Cerebellar nuclear complex (tissue), 1 donor: ENCODE results near the gene CPNE7.
"Not testable (repeated sequence)": the region's sequence is repeated elsewhere in the genome, so short reads cannot be mapped to it uniquely, and the experiment has no call there.

Experiments used
- DNase-seq, 2 experiments: peaks; one replicate each; lab custom pipeline; 2025; lab: John Stamatoyannopoulos, UW

Gene CPNE7

DNA sequence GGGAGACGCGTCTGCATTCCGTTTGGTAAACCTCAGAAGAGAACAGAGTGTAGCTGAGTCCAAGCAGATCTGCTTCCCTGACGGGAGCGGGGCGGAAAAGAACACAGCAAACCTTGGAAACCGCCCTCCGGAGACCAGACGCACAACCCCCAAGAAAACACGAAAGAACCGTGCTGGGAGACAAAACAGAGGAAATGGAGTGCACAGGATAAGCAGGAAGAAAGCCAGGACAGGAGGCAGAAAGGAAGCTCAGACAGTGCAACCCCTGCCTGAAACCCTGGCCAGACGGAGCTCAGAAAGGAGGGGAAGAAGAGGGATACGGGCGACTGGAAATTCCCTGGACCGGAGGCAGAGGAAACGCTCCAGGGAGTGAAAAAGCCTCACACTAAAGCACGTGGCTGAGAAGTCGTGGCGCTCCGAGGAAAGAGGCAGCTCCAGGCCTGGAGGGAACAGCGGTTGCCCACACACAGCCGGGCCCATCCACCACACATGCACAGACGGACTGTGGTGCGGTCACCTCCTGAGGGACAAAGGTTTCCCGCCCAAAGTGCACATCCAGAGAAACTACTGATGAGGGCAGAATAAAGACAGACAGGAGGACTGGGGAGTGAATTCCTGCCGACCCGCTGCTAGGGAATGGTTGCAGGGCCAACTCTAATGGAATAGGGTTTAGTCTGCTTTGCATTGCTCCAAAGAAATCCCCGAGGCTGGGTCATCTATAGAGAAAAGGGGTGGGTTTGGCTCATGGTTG, 48.1 kb downstream of the CPNE7 start:
- DNase-seq, result no peak

DNA sequence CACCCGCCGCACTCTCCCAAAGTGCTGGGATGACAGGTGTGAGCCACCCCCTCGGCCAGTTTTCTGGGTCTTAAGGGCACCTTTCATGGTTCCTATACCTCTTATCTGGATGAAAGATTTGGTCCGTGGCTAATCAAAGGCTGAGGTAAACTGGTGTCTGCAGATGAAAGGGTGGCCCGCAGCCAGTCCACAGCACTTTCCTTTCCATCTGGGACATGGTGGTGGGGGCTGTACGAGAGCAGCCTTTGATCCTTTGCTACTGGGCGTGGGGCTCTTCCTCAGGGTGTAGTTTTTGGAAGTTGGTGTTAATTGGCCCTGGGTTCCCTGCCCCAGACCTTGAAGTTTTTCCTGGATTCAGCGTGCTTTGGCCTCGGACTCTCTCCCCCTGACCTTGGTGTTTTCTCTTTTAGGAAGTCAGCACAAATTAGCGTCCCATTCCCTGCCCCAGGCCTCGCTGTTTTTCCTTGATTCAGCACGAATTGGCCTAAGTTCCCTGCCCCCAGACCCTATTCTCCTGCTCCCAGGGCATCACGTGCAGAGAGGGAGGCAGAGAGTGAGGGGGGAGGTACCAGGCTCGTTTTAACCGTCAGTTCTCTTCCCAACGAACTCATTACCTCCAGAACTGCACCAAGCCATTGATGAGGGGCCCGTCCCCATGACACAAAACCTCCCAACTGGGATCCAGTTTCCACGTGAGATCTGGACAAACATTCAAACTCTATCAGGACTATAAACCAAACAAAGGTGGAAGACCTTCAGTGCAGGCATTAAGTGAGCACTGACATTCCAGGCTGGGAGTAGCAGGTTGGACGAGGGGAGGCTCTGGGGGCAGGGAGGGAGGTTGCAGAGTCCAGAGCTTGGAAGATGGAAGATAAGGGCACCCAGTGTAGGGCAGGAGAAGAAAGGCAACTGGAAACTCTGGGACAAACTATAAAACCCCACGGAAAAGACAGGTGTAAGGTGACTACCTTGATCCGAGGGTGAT, 49.5 kb downstream of the CPNE7 start:
- no peak for DNase-seq

DNA sequence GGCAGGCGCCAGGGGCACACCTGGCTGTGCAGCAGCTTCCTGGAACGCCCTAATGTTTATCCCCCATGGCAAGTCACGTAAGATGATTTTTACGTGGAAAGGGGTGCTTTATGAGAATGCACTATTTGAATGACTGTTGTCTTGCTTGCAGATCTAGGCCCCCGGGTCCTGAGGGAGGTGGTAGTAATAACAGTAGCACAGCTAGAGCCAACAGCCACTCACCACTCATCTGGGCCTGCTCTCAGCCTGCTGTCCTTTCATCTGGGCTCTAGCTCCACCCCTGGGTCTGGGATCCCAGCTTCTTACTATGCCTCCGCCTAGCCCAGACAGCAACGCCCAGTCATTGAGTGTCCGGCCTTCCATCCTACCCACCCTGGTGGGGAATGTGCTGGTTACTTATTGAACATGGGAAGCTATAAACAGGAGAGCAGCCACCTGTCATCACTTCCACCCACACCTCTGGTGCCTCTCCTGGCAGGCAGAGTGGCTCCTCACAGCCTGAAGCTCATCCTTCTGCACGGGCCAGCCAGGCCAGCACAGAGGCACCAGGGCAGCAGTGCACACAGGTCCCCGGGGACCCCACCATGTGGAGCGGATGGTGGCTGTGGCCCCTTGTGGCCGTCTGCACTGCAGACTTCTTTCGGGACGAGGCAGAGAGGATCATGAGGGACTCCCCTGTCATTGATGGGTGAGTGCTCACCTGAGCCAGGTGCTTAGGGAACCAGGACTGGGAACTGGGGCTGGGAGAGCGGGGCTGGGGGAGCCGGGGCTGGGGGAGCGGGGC, 54.5 kb downstream of the CPNE7 start:
- DNase-seq, result no peak

DNA sequence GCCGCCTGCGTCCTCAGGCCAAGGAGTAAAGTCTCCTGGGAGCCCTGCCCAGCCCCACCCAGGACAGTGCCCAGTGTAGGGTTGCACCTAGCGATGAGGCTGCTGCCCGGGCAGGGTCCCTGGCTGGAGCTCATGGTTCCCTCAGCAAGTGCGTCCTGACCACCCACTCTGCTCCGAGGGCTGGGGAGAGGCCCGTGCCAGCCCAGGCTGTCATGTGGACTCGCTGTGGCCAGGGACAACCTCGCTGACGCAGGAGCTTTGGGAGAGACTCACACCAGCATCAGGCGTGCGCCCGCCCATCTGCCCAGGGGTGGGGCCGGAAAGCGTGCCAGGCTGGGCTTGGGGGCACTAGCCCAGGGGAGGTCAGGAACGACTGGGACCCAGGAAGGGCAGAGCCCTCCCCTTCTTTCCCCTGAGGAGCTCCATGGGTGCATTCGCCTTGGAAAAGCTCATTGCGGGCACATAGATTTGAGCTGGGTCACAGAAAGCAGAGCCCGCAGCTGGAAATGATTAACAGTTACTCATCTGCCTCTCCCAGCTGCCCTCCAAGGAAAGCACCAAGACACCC, 57.6 kb downstream of the CPNE7 start:
- no peak for DNase-seq

DNA sequence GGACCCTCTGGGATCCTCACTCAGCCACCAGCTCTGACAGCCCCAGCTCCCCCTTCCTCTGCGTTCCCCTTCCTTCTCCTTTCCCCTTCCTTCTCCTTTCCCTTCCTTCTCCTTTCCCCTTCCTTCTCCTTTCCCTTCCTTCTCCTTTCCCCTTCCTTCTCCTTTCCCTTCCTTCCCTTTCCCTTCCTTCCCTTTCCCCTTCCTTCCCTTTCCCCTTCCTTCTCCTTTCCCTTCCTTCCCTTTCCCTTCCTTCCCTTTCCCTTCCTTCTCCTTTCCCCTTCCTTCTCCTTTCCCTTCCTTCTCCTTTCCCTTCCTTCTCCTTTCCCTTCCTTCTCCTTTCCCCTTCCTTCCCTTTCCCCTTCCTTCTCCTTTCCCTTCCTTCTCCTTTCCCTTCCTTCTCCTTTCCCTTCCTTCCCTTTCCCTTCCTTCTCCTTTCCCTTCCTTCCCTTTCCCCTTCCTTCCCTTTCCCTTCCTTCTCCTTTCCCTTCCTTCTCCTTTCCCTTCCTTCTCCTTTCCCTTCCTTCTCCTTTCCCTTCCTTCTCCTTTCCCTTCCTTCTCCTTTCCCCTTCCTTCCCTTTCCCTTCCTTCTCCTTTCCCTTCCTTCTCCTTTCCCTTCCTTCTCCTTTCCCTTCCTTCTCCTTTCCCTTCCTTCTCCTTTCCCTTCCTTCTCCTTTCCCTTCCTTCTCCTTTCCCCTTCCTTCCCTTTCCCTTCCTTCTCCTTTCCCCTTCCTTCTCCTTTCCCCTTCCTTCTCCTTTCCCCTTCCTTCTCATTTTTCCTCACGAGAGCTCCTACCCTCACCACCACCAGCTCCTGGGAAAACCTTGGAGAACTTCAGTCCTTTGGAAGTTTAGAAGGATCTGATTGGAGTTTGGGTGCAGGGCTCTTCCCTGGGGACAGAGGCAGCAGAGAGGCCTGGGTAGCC, 59.2 kb downstream of the CPNE7 start:
- DNase-seq, result not testable (repeated sequence)

DNA sequence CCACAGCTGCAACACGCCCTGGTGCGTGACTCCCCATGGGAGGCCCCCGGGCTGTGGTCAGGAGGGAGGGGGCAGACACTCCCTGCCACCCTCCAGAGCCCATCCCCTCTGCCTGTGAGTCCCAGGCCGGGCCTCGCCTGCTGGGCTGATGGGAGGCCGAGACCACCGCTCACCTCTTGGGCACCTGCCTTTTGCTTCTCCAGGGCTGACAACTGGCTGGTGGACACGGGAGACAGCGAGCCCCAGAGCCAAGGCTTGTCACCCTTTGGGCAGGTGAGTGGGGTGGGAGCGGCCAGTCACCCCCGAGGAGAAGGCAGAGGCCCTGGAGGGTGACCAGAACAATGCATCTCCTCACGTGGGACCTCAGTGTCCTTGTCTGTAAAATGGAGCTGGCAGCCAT, 61.1 kb downstream of the CPNE7 start:
- no peak for DNase-seq

DNA sequence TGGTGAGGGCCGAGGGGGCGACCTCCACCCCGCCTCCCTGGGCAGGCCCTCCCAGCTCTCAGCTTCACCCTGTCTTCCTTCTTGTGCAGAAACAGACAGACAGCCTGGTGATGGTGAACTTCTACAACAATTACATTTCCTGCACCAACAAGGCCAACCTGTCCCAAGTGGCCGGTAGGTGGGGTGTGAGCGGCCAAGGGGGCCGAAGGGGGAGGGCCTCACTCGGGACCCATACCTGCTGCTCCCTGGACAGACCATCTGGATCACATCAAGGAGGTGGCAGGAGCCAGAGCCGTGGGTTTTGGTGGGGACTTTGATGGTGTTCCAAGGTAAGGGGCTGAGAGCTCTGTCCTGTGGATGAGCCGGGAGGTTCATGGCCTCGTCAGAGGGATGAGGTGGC, 61.8 kb downstream of the CPNE7 start:
- no peak for DNase-seq

DNA sequence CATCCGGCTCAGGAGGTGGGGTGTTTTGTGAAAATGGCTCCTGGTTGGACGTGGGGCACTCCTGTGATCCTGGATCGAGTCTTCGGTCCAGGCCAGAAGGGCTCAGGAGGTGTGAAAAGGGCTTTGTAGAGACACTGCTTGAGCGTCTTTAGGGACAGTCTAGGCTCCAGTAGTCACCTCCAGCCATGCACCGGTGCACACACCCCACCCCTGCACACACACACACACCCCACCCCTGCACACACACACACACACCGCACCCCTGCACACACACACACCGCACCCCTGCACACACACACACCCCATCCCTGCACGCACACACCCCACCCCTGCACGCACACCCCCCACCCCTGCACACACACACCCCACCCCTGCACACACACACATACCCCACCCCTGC, 62.9 kb downstream of the CPNE7 start:
- no peak for DNase-seq

DNA sequence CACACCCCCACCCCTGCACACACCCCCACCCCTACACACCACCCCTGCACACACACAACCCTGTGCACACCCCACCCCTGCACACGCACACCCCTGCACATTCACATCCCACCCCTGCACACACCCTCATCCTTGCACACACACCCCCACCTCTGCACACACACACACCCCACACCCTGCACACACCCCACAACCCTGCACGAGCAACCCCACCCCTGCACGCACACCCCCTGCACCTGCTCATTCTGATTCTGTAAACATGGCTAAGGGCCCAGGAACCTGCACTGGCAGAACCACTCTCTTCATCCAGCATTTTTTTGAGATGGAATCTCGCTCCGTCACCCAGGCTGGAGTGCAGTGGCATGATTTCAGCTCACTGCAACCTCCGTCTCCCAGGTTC, 63.8 kb downstream of the CPNE7 start:
- DNase-seq, result no peak

DNA sequence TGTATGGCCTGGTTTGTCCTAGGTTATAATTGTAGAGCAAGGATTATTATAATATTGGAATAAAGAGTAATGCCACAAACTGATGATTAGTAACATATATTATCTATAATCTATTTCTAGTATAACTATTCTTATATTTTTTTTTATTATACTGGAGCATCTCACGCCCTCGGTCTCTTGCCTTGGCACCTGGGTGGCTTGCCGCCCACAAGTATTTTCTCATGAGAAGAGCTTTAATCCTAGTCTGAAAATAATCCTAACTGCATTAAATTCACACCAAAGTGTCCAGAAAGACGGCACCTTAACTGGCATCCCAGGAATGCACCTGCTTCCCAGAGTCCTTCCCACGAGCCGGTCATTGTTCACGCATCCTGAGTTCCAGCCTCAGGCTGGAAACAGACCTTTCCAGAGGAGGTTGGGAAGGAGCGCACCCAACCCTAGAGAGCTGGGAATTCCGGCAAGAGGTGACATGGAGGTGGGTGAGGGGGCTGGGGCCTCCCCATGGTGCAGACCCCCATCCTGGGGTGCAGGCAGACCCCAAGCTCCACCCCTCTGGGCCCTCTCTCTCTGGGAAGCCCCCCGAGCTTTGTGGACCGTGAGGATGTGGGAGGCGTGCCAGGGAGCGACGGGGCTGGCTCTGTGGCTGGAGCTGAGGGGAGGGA, 66.0 kb downstream of the CPNE7 start:
- no peak for DNase-seq

DNA sequence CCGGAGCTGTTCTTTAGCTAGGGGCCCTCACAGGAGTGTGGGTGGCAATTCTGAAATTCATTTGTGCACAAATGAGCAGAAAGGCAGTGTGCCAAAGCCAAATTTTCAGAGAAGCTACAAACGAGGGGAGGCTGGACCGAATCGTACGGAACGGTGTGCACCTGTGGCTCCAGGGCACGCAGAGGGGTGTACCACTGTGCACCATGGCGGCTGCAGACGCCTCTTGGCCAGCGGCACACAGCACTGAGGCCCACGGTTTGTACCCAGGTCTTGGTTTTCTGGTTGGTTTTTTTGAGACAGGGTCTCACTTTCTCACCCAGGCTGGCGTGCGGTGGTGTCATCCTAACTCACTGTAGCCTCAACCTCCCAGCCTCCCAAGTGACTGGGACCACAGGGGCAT, 67.0 kb downstream of the CPNE7 start:
- DNase-seq, result no peak

DNA sequence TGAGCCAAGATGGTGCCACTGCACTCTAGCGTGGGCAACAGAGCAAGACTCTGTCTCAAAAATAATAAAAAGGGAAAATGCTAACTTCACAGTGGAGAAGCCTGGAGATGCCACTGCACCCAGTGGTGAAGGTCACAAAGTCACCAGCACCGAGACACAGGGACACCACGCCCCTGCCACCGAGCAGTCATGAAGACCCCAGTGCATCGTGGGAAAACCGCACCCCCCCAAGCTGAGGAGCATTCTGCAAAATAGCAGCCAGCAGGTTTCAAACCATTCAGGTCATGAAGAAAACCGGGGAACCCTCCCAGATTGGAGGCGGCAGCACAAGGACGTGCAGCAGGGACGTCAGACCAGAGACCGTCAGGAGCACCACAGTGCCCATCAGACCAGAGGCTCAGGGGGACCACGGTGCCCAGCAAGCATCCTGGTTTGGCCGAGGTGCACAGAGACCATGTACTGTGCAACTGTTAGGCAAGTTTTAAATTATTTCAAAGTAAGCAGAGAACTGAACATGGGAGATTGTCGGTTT, 68.3 kb downstream of the CPNE7 start:
- no peak for DNase-seq

DNA sequence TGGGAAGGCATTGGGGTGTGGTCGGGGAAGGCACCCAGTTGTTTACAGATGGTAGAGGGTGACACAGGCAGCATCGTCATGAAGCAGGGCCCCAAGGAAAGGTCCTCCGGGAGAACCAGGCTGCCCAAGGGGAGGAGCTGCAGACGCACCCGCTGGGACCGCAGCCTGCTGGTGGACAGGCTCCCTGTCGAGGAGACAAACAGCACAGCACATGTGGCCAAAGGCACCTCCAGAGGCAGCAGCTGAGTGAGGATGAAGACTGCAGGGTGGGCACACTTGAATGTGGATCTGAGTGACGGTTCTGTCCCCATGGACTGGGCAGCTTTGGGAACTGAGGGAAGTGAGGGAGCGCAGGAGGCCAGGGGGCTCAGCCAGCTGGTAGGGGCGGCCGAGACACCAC, 69.6 kb downstream of the CPNE7 start:
- no peak for DNase-seq

DNA sequence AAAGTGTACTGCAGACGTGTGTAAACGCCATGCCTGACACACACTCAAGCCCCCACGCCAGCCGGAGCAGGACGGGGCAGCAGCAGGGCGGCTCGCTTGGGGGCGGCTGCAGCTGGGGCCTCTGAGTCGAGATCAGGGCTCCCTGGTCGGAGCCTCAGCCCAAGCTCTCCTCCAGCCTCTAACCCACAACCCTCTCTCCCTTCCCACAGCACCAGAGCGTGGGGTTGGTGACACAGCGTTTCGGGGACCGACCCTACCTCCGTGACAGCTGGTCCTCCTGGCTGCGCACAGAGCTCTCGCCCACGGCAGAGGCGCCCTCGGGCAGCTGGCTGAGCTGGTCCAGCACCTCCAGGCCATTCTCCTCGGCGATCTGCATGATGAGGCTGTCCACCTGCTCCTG, 70.7 kb downstream of the CPNE7 start:
- DNase-seq, result no peak
